ENCODE measurements around the gene RASGRP2. TPM values are rescaled to one million over a fixed set of nuclear protein-coding genes. Genes with fewer than 3 reads are reported as not detected.

Gene RASGRP2
- total and polyA plus RNA-seq, 2 experiments from 2014 or later = 30.1 to 50.4 TPM

DNA sequence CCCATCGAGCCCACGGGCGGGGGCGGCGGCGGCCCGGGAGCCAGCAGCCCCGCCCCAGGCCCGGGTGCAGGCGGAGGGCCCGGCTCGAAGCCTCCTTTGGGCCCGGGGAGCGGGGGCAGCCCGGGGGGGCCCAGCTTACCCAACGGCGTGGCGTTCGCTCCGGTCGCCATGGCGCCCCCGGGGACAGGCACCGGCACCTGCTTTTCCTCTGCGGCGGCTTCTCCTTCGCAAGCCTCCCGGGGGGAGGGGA is 34.2 kb upstream of the RASGRP2 start:
- no peak overlapping the region for H3K27ac Mint-ChIP-seq
- peaks cover 39% of the 10 kb centered on the region for H3K4me1 Mint-ChIP-seq
- no peaks in the 10 kb centered on the region; the same call in 2 of the 3 replicates for H3K9me3 Mint-ChIP-seq

More for the DNA sequence above, 34.2 kb upstream of the RASGRP2 start:
- ATAC-seq = no peak
- H3K36me3 ChIP-seq (ENCODE audit: insufficient read depth) = peaks cover 41% of the 10 kb centered on the region
- no peaks in the 10 kb centered on the region for H3K9me2 ChIP-seq (ENCODE audit: insufficient read depth)
- no peak overlapping the region for H2AFZ ChIP-seq
- H3F3A ChIP-seq (replicated peaks; ENCODE audit: low read depth) = peaks cover 44% of the 10 kb centered on the region
- H3K27ac ChIP-seq (ENCODE audit: low read depth) = peak overlapping the region; percentile 98
- TF ChIP-seq NANOG (IDR thresholded peaks at IDR 0.05; ENCODE audit: borderline replicate concordance) = no peak
- TF ChIP-seq EZH2phosphoT487 (IDR thresholded peaks at IDR 0.05; ENCODE audit: unreplicated experiment) = no peak
- TF ChIP-seq EZH2 (IDR thresholded peaks at IDR 0.05; ENCODE audit: low read depth, unreplicated experiment) = no peak
- TF ChIP-seq POLR2AphosphoS5 (IDR thresholded peaks at IDR 0.05; ENCODE audit: low read depth) = no peak
- no peak for TF ChIP-seq STAT1 (IDR thresholded peaks at IDR 0.05; ENCODE audit: unreplicated experiment)
- TF ChIP-seq, protein P1, sequence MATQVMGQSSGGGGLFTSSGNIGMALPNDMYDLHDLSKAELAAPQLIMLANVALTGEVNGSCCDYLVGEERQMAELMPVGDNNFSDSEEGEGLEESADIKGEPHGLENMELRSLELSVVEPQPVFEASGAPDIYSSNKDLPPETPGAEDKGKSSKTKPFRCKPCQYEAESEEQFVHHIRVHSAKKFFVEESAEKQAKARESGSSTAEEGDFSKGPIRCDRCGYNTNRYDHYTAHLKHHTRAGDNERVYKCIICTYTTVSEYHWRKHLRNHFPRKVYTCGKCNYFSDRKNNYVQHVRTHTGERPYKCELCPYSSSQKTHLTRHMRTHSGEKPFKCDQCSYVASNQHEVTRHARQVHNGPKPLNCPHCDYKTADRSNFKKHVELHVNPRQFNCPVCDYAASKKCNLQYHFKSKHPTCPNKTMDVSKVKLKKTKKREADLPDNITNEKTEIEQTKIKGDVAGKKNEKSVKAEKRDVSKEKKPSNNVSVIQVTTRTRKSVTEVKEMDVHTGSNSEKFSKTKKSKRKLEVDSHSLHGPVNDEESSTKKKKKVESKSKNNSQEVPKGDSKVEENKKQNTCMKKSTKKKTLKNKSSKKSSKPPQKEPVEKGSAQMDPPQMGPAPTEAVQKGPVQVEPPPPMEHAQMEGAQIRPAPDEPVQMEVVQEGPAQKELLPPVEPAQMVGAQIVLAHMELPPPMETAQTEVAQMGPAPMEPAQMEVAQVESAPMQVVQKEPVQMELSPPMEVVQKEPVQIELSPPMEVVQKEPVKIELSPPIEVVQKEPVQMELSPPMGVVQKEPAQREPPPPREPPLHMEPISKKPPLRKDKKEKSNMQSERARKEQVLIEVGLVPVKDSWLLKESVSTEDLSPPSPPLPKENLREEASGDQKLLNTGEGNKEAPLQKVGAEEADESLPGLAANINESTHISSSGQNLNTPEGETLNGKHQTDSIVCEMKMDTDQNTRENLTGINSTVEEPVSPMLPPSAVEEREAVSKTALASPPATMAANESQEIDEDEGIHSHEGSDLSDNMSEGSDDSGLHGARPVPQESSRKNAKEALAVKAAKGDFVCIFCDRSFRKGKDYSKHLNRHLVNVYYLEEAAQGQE (IDR thresholded peaks at IDR 0.05; ENCODE audit: unreplicated experiment) = no peak
- TF ChIP-seq, protein P2, sequence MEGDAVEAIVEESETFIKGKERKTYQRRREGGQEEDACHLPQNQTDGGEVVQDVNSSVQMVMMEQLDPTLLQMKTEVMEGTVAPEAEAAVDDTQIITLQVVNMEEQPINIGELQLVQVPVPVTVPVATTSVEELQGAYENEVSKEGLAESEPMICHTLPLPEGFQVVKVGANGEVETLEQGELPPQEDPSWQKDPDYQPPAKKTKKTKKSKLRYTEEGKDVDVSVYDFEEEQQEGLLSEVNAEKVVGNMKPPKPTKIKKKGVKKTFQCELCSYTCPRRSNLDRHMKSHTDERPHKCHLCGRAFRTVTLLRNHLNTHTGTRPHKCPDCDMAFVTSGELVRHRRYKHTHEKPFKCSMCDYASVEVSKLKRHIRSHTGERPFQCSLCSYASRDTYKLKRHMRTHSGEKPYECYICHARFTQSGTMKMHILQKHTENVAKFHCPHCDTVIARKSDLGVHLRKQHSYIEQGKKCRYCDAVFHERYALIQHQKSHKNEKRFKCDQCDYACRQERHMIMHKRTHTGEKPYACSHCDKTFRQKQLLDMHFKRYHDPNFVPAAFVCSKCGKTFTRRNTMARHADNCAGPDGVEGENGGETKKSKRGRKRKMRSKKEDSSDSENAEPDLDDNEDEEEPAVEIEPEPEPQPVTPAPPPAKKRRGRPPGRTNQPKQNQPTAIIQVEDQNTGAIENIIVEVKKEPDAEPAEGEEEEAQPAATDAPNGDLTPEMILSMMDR (conservative IDR thresholded peaks at IDR 0.05; ENCODE audit: low read depth in 2 of 2) = no peak
- TF ChIP-seq ZNF114 (CRISPR knock-in tag; IDR thresholded peaks at IDR 0.05) = no peak
- no peak for TF ChIP-seq ZNF331 (CRISPR knock-in tag; IDR thresholded peaks at IDR 0.05; ENCODE audit: low read depth)
- no peak for TF ChIP-seq CREB1 (CRISPR knock-in tag; IDR thresholded peaks at IDR 0.05; ENCODE audit: low read depth)
- TF ChIP-seq, protein P3, sequence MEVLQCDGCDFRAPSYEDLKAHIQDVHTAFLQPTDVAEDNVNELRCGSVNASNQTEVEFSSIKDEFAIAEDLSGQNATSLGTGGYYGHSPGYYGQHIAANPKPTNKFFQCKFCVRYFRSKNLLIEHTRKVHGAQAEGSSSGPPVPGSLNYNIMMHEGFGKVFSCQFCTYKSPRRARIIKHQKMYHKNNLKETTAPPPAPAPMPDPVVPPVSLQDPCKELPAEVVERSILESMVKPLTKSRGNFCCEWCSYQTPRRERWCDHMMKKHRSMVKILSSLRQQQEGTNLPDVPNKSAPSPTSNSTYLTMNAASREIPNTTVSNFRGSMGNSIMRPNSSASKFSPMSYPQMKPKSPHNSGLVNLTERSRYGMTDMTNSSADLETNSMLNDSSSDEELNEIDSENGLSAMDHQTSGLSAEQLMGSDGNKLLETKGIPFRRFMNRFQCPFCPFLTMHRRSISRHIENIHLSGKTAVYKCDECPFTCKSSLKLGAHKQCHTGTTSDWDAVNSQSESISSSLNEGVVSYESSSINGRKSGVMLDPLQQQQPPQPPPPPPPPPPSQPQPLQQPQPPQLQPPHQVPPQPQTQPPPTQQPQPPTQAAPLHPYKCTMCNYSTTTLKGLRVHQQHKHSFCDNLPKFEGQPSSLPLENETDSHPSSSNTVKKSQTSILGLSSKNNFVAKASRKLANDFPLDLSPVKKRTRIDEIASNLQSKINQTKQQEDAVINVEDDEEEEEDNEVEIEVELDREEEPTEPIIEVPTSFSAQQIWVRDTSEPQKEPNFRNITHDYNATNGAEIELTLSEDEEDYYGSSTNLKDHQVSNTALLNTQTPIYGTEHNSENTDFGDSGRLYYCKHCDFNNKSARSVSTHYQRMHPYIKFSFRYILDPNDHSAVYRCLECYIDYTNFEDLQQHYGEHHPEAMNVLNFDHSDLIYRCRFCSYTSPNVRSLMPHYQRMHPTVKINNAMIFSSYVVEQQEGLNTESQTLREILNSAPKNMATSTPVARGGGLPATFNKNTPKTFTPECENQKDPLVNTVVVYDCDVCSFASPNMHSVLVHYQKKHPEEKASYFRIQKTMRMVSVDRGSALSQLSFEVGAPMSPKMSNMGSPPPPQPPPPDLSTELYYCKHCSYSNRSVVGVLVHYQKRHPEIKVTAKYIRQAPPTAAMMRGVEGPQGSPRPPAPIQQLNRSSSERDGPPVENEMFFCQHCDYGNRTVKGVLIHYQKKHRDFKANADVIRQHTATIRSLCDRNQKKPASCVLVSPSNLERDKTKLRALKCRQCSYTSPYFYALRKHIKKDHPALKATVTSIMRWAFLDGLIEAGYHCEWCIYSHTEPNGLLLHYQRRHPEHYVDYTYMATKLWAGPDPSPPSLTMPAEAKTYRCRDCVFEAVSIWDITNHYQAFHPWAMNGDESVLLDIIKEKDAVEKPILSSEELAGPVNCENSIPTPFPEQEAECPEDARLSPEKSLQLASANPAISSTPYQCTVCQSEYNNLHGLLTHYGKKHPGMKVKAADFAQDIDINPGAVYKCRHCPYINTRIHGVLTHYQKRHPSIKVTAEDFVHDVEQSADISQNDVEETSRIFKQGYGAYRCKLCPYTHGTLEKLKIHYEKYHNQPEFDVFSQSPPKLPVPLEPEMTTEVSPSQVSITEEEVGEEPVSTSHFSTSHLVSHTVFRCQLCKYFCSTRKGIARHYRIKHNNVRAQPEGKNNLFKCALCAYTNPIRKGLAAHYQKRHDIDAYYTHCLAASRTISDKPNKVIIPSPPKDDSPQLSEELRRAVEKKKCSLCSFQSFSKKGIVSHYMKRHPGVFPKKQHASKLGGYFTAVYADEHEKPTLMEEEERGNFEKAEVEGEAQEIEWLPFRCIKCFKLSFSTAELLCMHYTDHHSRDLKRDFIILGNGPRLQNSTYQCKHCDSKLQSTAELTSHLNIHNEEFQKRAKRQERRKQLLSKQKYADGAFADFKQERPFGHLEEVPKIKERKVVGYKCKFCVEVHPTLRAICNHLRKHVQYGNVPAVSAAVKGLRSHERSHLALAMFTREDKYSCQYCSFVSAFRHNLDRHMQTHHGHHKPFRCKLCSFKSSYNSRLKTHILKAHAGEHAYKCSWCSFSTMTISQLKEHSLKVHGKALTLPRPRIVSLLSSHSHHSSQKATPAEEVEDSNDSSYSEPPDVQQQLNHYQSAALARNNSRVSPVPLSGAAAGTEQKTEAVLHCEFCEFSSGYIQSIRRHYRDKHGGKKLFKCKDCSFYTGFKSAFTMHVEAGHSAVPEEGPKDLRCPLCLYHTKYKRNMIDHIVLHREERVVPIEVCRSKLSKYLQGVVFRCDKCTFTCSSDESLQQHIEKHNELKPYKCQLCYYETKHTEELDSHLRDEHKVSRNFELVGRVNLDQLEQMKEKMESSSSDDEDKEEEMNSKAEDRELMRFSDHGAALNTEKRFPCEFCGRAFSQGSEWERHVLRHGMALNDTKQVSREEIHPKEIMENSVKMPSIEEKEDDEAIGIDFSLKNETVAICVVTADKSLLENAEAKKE (CRISPR knock-in tag; IDR thresholded peaks at IDR 0.05) = no peak
- TF ChIP-seq, protein P4, sequence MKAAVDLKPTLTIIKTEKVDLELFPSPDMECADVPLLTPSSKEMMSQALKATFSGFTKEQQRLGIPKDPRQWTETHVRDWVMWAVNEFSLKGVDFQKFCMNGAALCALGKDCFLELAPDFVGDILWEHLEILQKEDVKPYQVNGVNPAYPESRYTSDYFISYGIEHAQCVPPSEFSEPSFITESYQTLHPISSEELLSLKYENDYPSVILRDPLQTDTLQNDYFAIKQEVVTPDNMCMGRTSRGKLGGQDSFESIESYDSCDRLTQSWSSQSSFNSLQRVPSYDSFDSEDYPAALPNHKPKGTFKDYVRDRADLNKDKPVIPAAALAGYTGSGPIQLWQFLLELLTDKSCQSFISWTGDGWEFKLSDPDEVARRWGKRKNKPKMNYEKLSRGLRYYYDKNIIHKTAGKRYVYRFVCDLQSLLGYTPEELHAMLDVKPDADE (IDR thresholded peaks at IDR 0.05) = no peak
- TF ChIP-seq JUNB (IDR thresholded peaks at IDR 0.05; ENCODE audit: unreplicated experiment) = no peak
- Mint-ChIP-seq H3K27me3 (ENCODE audit: insufficient read depth, low read depth, poor library complexity) (peaks cover 19% of the 10 kb centered on the region), H3K4me3 (peak overlapping the region; percentile 89; the same call in 2 of the 3 replicates), H3K36me3 (ENCODE audit: low read depth) (peaks cover 44% of the 10 kb centered on the region)
- no peak for DNase-seq (ENCODE audit: low spot score)
- H3K4me3 ChIP-seq = peak overlapping the region; percentile 84
- H3K27me3 ChIP-seq (ENCODE audit: insufficient read depth) = no peaks in the 10 kb centered on the region
- peaks cover 12% of the 10 kb centered on the region for H3K4me1 ChIP-seq (ENCODE audit: insufficient read depth)
- peak overlapping the region; percentile 74; the same call in 1 of the 2 replicates for H3K4me2 ChIP-seq
- peaks cover 52% of the 10 kb centered on the region for H3K79me2 ChIP-seq (replicated peaks; ENCODE audit: insufficient read depth)
- peaks cover 41% of the 10 kb centered on the region for H4K20me1 ChIP-seq (replicated peaks; ENCODE audit: insufficient read depth)

Data from GM23338 (cell line).